K562 treated with DMSO at 1 percent for 12 hours (cell line): ENCODE measurements around the gene RHOD. TPM values are rescaled to one million over a fixed set of nuclear protein-coding genes. Genes with fewer than 3 reads are reported as not detected.

Source experiments
- total RNA-seq: library from RNA; unstranded; fragments of 300-600 nt; gene quantifications from 2 replicates; pipeline ENCODE4 v1.2.3, GENCODE V29; 2022; ENCODE audit not compliant: insufficient read depth

Gene RHOD
- total RNA-seq: not detected in 2 replicates

GRCh38 chr11:67056267-67057204 lies at the start of gene RHOD:
TSS of gene RHOD (plus strand) at chr11:67056847. CDS start at chr11:67056903, 56 bp downstream.

DNA sequence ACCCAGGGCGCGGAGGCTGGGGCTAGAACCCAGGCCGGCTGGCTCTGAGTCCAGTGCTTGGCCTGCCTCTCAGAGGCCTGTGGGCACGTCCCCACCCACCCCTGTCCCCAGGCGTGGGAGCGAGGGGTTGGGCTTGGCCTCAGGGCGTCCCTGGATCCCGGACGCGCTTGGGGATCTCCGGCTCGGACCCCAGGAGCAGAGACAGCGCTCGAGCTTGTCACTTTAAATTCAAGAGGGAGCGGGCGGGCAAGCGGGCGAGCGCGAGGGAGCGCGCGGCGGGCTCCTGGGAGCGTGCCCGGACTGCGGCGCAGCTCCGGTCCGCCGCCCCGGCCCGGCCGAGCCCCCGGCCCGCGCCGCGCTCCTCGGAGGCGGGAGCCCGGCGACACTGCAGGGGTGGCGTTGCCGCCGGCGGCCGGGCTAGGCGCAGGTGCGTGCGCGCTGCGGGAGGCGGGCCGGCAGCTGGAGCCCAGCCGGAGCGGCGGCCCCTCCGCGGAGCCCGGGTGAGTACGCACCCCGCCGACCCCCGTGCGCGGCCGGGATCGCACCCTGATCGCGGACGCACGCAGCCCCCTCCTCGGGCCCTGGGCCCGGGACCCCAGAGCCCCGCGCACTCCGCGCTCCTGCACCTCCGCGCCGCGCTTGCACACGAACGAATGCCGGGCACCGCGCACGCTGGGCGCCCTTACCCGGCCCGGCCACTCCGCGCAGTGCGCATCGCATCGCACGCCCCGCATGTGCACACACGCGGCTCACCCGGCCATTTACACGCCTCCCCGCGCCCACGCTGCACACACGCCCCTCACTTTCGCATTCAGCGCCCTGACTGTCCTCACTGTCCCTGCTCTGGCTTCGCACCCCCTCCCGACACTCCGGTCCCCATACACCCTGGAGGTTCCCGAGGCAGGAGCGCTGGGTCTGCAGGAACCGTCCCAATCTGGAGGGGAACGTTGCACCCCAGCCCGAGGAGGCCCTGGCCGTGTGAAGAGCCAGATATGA lies 33.4 kb upstream of the RHOD start, which contains the start of gene SYT12:
TSS of gene SYT12 (plus strand) at position 174 of the 996 bp plus-strand sequence. CDS start 7,011 bp downstream, outside the sequence.

GRCh38 chr11:67118801-67119584 lies 62.3 kb downstream of the RHOD start, which contains the start of gene KDM2A:
TSS of gene KDM2A (plus strand) at chr11:67119263. CDS start at chr11:67121317, 2,054 bp downstream.

Other genes with a start within 250 kb of the RHOD start
- 46.6 and 47.2 TPM in 2 replicates for gene RCE1, start 213.4 kb upstream of the RHOD start, total RNA-seq
- 20.2 and 21.7 TPM in 2 replicates for gene LRFN4, start 199.8 kb upstream of the RHOD start, total RNA-seq
- 11.0 and 17.8 TPM in 2 replicates for gene PC, start 98.5 kb upstream of the RHOD start, total RNA-seq
- gene C11orf86, start 81.5 kb upstream of the RHOD start, total RNA-seq: not detected in 2 replicates
- 0.16 and 0.55 TPM in 2 replicates for gene SYT12, start 33.7 kb upstream of the RHOD start, total RNA-seq
- gene KDM2A, start 62.4 kb downstream of the RHOD start, total RNA-seq: 11.7 and 35.1 TPM in 2 replicates
- 127 and 167 TPM in 2 replicates for gene GRK2, start 209.6 kb downstream of the RHOD start, total RNA-seq
- 53.9 and 69.9 TPM in 2 replicates for gene ANKRD13D, start 232.5 kb downstream of the RHOD start, total RNA-seq
- 2.9 and 3.3 TPM in 2 replicates for gene SSH3, start 246.7 kb downstream of the RHOD start, total RNA-seq